Large intestine (tissue), 3 donors: ENCODE results near the gene KLC3. TPM values are rescaled to one million over a fixed set of nuclear protein-coding genes. Genes with fewer than 3 reads are reported as not detected.

Experiments
- DNase-seq, 2 donors: peaks; one replicate each; pipeline versions ENCODE4 v3.0.0 to v3.0.0-alpha.2; 2013
- H3K27ac ChIP-seq: one replicate; pipeline ENCODE4 v1.5.1; 2013; ENCODE audit warnings: low read length
- H3K27me3 ChIP-seq: 2 replicates; pipeline ENCODE4 v1.6.1; 2013; ENCODE audit warnings: low read length; ENCODE audit not compliant: control insufficient read depth, insufficient read depth
- H3K36me3 ChIP-seq: 2 replicates; pipeline ENCODE4 v1.6.1; 2013; ENCODE audit warnings: low read length; ENCODE audit not compliant: control insufficient read depth, insufficient read depth
- H3K4me1 ChIP-seq: one replicate; pipeline ENCODE4 v1.6.1; 2013; ENCODE audit warnings: low read length; ENCODE audit not compliant: control insufficient read depth, insufficient read depth
- H3K4me3 ChIP-seq: one replicate; pipeline ENCODE4 v1.5.1; 2013; ENCODE audit warnings: low read length
- H3K9me3 ChIP-seq: one replicate; pipeline ENCODE4 v1.6.1; 2013; ENCODE audit warnings: mild to moderate bottlenecking, low read depth, low read length, moderate library complexity; ENCODE audit not compliant: control insufficient read depth
- WGBS: methylation state at CpG from one replicate; pipeline ENCODE4 v1.1.5; 2013; ENCODE audit warnings: low lambda C conversion rate; ENCODE audit not compliant: insufficient coverage; 5-methylcytosine and 5-hydroxymethylcytosine counted together
- polyA plus RNA-seq: library from polyadenylated mRNA; unstranded; fragments of 120-200 nt; gene quantifications from one replicate; pipeline ENCODE4 v1.2.1, GENCODE V29; 2013

The KLC3 gene
- polyA plus RNA-seq, 1 donor = 0.04 TPM

- Histone ChIP-seq H3K4me3 (no peak overlapping the region), H3K9me3 (no peaks in the 10 kb centered on the region), H3K4me1 (no peaks in the 10 kb centered on the region), H3K27ac (no peak overlapping the region), H3K36me3 (peaks cover 48% of the 10 kb centered on the region), H3K27me3 (no peaks in the 10 kb centered on the region)
- no CpG with 5 or more reads among the region's 9 CpGs for WGBS
- DNase-seq = no peak
Measured at GRCh38 chr19:45355910-45356309, 15.4 kb downstream of the KLC3 start.

- 100% methylated on average over 2 of the region's 20 CpGs for WGBS
- Histone ChIP-seq H3K4me1 (no peaks in the 10 kb centered on the region), H3K27me3 (no peaks in the 10 kb centered on the region), H3K27ac (no peak overlapping the region), H3K9me3 (no peaks in the 10 kb centered on the region), H3K4me3 (no peak overlapping the region), H3K36me3 (peaks cover 45% of the 10 kb centered on the region)
- no peak for DNase-seq
Measured at GRCh38 chr19:45356760-45357444, 16.4 kb downstream of the KLC3 start.

GRCh38 chr19:45357445-45357783 is 16.9 kb downstream of the KLC3 start:
- H3K9me3 ChIP-seq = no peaks in the 10 kb centered on the region
- H3K4me1 ChIP-seq = no peaks in the 10 kb centered on the region
- H3K27me3 ChIP-seq = no peaks in the 10 kb centered on the region
- no peak for DNase-seq
- no CpG with 5 or more reads among the region's 11 CpGs for WGBS
- H3K4me3 ChIP-seq = no peak overlapping the region
- no peak overlapping the region for H3K27ac ChIP-seq
- peaks cover 40% of the 10 kb centered on the region for H3K36me3 ChIP-seq

- H3K9me3 ChIP-seq = no peaks in the 10 kb centered on the region
- H3K4me3 ChIP-seq = no peak overlapping the region
- H3K27me3 ChIP-seq = no peaks in the 10 kb centered on the region
- 92% methylated on average over 2 of the region's 12 CpGs for WGBS
- H3K4me1 ChIP-seq = no peaks in the 10 kb centered on the region
- no peak overlapping the region for H3K27ac ChIP-seq
- no peak for DNase-seq
- H3K36me3 ChIP-seq = peaks cover 37% of the 10 kb centered on the region
Measured at GRCh38 chr19:45358213-45358792, 17.8 kb downstream of the KLC3 start.

GRCh38 chr19:45361608-45362007 is 21.1 kb downstream of the KLC3 start:
- Histone ChIP-seq H3K27ac (no peak overlapping the region), H3K4me1 (no peaks in the 10 kb centered on the region), H3K27me3 (no peaks in the 10 kb centered on the region), H3K4me3 (no peak overlapping the region), H3K36me3 (peaks cover 26% of the 10 kb centered on the region), H3K9me3 (no peaks in the 10 kb centered on the region)
- WGBS = no CpG with 5 or more reads among the region's 14 CpGs
- no peak for DNase-seq

- peaks cover 20% of the 10 kb centered on the region for H3K36me3 ChIP-seq
- no peak overlapping the region for H3K4me3 ChIP-seq
- H3K27me3 ChIP-seq = no peaks in the 10 kb centered on the region
- WGBS = no CpG with 5 or more reads among the region's 16 CpGs
- no peak overlapping the region for H3K27ac ChIP-seq
- no peaks in the 10 kb centered on the region for H3K9me3 ChIP-seq
- no peak for DNase-seq
- H3K4me1 ChIP-seq = no peaks in the 10 kb centered on the region
Measured at GRCh38 chr19:45362291-45362690, 21.7 kb downstream of the KLC3 start.

GRCh38 chr19:45363861-45364459 is 23.4 kb downstream of the KLC3 start:
- no peaks in the 10 kb centered on the region for H3K27me3 ChIP-seq
- no peaks in the 10 kb centered on the region for H3K4me1 ChIP-seq
- H3K9me3 ChIP-seq = no peaks in the 10 kb centered on the region
- no peak for DNase-seq
- no peak overlapping the region for H3K4me3 ChIP-seq
- peaks cover 20% of the 10 kb centered on the region for H3K36me3 ChIP-seq
- no CpG with 5 or more reads among the region's 44 CpGs for WGBS
- no peak overlapping the region for H3K27ac ChIP-seq

GRCh38 chr19:45364696-45365095 is 24.1 kb downstream of the KLC3 start:
- Histone ChIP-seq H3K27me3 (no peaks in the 10 kb centered on the region), H3K27ac (no peak overlapping the region), H3K36me3 (peaks cover 17% of the 10 kb centered on the region), H3K4me3 (no peak overlapping the region), H3K9me3 (no peaks in the 10 kb centered on the region), H3K4me1 (peaks cover under 1% of the 10 kb centered on the region)
- no peak for DNase-seq
- no CpG with 5 or more reads among the region's 12 CpGs for WGBS

- no peak overlapping the region for H3K4me3 ChIP-seq
- peaks cover 7% of the 10 kb centered on the region for H3K36me3 ChIP-seq
- H3K4me1 ChIP-seq = peaks cover 3% of the 10 kb centered on the region
- WGBS = no CpG with 5 or more reads among the region's 4 CpGs
- no peaks in the 10 kb centered on the region for H3K27me3 ChIP-seq
- no peak for DNase-seq
- no peak overlapping the region for H3K27ac ChIP-seq
- no peaks in the 10 kb centered on the region for H3K9me3 ChIP-seq
Measured at GRCh38 chr19:45368127-45368526, 27.6 kb downstream of the KLC3 start.

- Histone ChIP-seq H3K36me3 (peaks cover 5% of the 10 kb centered on the region), H3K27me3 (no peaks in the 10 kb centered on the region), H3K4me3 (no peak overlapping the region), H3K27ac (no peak overlapping the region), H3K4me1 (peaks cover 3% of the 10 kb centered on the region), H3K9me3 (no peaks in the 10 kb centered on the region)
- WGBS = no CpG with 5 or more reads among the region's 11 CpGs
- no peak for DNase-seq
Measured at GRCh38 chr19:45368737-45369340, 28.3 kb downstream of the KLC3 start.
